GM21825 (cell line): ENCODE data around the gene ADNP.
A peak's percentile ranks its signal among the peaks of the same experiment; 100 is the strongest.

ENCODE experiments used
- ATAC-seq: cut with Tn5 transposase; IDR thresholded peaks from one replicate; pipeline ENCODE4 v1.9.1; 2021; ENCODE audit warnings: mild to moderate bottlenecking, moderate library complexity; ENCODE audit not compliant: unreplicated experiment

ADNP gene

DNA sequence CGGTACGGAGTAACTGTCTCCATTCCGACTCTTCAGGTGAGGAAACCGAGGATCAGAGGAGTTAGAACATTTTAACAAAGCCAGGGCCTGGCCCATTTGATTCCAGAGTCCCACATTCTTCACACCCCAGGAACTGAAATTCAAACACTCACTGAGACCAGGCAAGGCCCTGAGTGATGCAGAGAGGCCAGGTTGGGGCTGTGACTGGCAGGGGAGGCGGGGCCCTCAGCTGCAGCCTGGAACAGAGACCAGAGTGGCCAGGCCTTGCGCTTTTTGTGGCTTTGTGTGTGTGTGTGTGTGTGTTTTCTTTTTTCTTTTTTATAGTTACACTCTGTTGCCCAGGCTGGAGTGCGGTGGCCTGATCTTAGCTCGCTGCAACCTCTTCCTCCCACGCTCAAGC, 79.2 kb downstream of the ADNP start:
- ATAC-seq, result no peak

DNA sequence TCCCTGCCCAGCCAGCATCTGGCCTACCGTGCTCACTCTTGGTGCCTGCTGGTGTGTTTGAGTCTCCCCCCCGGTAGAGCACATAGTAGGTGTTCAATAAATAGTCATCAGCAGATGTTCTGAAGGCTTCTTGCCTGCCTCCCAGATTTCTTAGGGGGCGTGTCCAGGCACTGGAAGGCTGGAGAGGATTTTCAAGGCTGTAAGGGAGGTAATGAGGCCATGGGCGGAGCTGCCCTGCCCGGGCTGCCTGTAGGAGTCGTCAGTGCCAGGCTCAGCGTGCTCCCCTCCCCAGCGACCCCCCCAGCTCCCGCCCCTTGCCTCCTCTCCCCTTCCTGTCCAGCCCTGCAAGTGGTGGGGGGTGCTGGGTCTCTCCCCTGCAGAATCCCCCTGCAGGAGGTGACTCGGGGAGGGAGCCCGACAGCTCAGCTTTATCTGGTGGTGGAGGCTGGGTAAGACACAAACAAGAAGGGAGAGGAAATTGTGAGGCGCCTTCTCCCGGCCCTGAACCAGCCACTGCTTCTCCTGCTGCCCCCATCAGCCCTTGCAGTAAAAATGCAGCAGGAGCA, 80.4 kb downstream of the ADNP start:
- ATAC-seq, result no peak

DNA sequence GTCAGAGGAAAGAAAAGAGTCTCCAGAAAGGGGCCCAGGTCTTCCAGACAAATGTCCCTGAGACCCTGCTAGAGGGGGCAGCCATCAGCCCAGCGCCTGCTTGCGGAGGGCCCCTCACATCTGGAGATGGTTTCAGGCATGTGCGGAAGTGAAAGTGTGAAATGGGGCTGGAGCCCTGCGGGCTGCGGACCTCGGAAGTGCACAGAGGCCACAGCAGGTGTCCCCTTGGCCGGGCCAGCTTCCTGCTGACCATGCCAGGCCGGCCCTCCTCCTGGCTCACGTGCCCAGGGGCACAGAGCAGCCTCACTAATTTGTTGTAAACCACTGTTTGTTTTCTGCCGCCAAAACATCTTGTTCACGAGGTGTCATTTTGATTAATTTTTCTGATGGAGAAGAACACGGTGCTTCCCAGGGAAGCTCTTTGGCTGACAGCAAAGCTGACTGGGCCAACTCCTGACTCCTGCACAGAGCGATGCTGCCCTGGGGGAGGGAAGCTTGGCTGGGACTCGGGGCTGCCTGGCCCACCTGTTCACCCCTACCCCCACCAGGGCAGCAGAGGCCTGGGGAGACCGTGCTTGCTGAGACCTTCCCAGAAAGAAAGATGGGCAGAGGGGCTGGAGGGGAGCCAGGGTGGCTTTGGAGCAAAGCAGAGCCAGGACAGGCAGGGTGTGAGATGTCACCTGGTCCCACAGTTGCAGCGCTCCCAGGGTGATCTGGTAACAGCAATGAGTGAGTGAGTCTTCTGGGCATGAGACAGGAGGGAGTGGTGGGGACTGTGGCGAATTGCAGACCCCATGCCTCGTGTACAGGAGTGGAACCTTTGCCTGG, 82.2 kb downstream of the ADNP start:
- ATAC-seq, result no peak

DNA sequence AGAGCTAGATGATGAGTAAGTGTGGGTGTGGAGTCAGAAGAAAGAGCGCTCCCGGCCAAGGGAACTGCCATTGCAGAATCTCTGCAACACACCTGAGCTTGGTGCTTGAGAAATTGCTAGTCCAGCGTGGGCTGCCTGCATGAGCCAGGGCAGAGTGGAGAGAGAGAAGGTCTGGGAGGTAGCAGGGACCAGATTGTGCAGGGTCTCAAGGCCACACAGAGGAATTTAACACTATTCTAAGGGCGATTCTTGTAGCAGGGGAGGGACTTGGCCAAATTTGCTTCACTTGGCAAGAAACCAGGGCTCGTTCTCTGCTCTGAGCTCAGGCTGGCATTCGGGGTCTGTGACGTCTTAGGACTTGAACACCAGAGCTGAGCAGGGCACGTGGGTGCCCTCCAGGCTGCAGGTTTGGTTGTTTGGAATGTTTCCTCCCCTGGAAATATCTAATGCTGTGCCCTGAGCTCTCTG, 82.9 kb downstream of the ADNP start:
- no peak for ATAC-seq

DNA sequence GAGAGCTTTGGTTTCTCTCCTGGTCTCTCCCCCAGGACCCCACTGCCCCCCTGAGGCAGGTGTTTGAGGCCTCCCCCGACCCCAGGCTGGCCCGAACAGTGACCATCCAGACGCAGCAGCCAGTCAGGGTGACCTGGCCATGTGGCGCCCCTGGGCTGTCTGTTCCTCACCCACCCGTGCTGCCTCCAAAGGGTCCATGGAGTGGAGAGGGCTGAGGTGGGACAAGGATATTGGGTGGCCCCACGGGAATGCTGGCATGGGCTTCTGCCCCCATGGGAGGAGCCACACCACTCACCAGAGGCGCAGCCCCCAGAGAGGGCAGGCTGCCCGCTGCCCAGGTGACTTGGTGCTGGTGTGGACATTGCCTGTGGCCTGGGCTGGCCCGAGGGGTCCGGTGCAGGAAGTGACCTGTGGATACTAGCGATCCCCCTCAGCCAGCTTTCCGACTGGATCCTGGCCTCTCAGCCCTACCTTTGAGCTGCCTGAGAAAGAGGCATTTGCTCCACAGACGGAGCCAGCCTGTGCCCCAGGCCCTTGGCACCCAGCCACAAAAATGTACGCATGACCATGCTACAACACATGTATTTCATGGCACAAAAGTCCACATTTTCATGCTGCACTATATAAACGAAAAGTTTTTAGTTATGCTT, 85.5 kb downstream of the ADNP start:
- no peak for ATAC-seq

DNA sequence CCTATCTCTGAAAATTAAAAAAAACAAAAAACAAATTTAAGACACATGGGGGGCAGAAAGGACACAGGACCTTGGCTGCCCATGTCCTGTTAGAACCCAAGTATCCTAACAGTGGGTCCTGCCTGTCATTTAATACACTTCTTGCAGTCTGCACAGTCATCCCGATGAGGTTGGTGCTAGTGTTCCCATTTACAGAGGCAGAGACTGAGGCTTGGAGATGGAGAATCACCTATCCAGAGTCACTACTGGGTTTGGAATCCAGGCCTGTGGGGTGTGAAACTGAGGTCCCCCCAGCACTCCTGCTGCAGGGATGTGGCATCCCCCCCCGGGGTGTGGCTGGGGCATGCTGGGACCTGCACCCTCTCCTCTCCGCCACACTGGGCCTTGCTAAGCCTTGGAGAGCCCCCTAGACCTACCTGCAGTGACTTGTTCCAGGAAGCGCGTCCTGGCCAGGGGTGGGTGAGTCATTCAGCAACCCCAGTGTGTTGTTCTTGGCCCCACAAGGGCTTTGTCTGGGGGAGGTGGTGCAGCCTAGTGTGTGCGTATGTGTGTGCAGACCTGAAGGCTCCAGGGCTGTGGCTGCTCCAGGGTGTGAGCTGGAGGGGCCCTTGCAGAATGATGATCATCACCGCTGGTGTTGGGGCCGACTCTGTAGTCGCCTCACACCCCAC, 86.7 kb downstream of the ADNP start:
- ATAC-seq, result peak; percentile 90

DNA sequence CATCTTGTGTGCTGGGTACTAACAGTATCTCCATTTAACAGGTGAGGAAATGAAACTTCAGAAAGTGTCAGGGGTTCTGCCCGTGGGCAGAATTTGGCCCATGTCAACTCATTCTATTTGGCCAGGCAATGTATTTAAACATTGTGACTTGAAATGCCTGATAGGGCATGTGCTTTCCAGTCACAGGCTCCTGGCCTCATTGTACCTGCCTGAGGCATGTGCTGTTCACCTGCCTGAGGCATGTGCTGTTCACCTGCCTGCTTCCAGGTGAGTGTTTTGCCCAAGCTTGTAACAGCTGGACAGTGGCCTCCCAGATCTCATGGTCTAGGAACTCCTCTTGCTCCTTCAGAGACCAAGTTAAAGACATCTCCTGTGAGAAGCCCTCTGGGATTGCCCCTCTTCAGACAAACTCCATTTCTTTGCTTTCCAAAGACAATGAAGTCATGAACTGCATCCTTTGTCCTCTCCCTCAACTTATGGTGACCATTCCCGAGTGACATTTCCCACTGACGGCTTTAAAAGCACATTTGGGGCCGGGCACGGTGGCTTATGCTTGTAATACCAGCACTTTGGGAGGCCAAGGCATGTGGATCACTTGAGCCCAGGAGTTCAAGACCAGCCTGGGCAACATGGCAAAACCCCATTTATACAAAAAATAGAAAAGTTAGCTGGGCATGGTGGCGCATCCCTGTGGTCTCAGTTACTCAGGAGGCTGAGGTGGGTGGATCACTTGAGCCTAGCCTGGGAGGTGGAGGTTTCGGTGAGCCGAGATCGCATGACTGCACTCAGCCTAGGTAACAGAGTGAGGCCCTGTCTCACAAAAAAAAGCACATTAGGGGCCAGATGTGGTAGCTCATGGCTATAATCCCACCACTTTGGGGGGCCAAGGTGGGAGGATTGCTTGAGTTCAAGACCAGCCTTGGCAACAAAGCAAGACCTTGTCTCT, 87.6 kb downstream of the ADNP start:
- ATAC-seq, result no peak

DNA sequence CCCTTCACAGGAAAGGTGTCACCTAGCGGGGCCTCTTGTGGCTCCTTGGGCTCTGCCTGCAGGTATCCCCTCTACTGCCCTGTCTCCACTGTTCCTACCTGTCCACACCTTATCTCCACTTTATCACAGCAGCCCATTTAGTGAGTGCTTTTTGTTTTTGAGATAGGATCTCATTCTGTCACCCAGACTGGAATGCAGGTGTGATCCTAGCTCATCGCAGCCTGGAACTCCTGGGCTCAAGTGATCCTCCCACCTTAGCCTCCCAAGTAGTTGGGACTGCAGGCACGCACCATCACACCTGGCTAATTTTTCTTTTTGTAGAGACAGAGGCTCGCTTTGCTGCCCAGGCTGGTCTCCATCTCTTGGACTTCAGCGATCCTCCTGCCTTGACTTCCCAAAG, 88.4 kb downstream of the ADNP start:
- no peak for ATAC-seq
